Body of pancreas (tissue), 4 donors: ENCODE data around the gene TRIM40. TPM values are rescaled to one million over a fixed set of nuclear protein-coding genes. Genes with fewer than 3 reads are reported as not detected.

ENCODE experiments used
- ATAC-seq: fragments of 150-250 bp; one replicate; pipeline ENCODE4 v1.9.1; 2016
- DNase-seq, 4 donors: peaks; one replicate each; pipeline ENCODE4 v3.0.0-alpha.2; 2019
- H3K27ac ChIP-seq, 4 donors: fragments of 200-600 bp; sonication (generic); 1 replicate in 3 of 4; 2 replicates in 1 of 4; pipeline versions ENCODE4 v1.5.1 to v1.6.1; 2016 to 2019; ENCODE audit warnings: mild to moderate bottlenecking in 1 of 4, mixed read lengths in 1 of 4, moderate library complexity in 1 of 4
- H3K27me3 ChIP-seq, 2 donors: fragments of 200-600 bp; sonication (generic); one replicate each; pipeline ENCODE4 v1.6.0; 2016; ENCODE audit warnings: mild to moderate bottlenecking in 1 of 2
- H3K36me3 ChIP-seq, 2 donors: fragments of 200-600 bp; sonication (generic); replicated peaks in 1 of 2; 2 replicates each; pipeline ENCODE4 v1.5.1; 2016; ENCODE audit warnings: low read depth in 2 of 2; ENCODE audit not compliant: insufficient read depth in 1 of 2
- H3K4me1 ChIP-seq: fragments of 200-600 bp; sonication (generic); one replicate; pipeline ENCODE4 v1.6.0; 2016
- H3K4me3 ChIP-seq, 2 donors: fragments of 200-600 bp; sonication (generic); 1 replicate in 1 of 2; 2 replicates in 1 of 2; pipeline ENCODE4 v1.5.1; 2016 to 2019
- H3K9me3 ChIP-seq, 3 donors: fragments of 200-600 bp; sonication (generic); 1 replicate in 2 of 3; 2 replicates in 1 of 3; pipeline ENCODE4 v1.5.1; 2016
- CTCF ChIP-seq, 7 experiments: fragments of 450-650 bp in 4 of 7; fragments of 200-600 bp in 3 of 7; sonication (generic) in 3 of 7; IDR thresholded peaks; one replicate each; pipeline ENCODE4 v1.5.1; 2016 to 2019; ENCODE audit warnings: antibody characterized with exemption in 7 of 7
- POLR2A ChIP-seq, 3 donors: fragments of 450-650 bp; IDR thresholded peaks; one replicate each; pipeline ENCODE4 v1.6.1; 2016; ENCODE audit warnings: antibody characterized with exemption in 3 of 3, mild to moderate bottlenecking in 2 of 3
- WGBS, 2 donors: methylation state at CpG; one replicate each; pipeline ENCODE4 v1.1.5; 2017; 5-methylcytosine and 5-hydroxymethylcytosine counted together
- intact Hi-C: fragments of 100-400 bp; cut with DNase I; formaldehyde crosslinking; loops from one replicate; pipeline ENCODE4 v1.15.1; 2023
- total RNA-seq, 2 donors: library from RNA; depleted of rRNA; stranded (reverse); fragments of >200 nt; gene quantifications; one replicate each; pipeline ENCODE4 v1.1.0, GENCODE V29; 2016

The TRIM40 gene, protein sequence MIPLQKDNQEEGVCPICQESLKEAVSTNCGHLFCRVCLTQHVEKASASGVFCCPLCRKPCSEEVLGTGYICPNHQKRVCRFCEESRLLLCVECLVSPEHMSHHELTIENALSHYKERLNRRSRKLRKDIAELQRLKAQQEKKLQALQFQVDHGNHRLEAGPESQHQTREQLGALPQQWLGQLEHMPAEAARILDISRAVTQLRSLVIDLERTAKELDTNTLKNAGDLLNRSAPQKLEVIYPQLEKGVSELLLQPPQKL
- not detected for total RNA-seq

DNA sequence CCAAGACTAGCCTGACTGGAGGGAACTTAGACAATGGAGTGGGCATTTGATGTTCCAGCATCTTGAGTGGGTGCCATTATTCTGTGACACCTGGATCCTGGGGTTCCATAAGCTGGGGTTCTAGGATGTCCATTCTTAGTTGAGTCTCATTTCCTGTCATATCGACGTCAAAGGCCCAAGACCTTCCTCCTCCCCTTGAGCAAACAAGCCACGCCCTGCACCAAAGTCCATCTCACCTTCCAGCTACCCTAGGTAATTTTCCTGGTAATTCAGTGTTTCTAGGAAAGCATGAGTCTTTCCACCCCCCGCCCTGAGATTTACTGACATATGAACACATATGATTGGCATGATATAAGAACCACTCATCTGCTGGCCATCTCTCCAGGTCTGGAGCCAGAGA, at the start of gene TRIM40:
TRIM40 (plus strand) TSS at position 384 of the 400 bp plus-strand sequence. CDS start 897 bp downstream, outside the sequence.
- intact Hi-C loops, result no loop called here
- H3K4me1 ChIP-seq, result no peaks in the 10 kb centered on the region
- no peaks in the 10 kb centered on the region for H3K27me3 ChIP-seq
- 51% methylated on average over 4 of the region's 4 CpGs for WGBS, 2 donors
- no peak for TF ChIP-seq POLR2A (IDR thresholded peaks at IDR 0.05)
- no peak for TF ChIP-seq CTCF (IDR thresholded peaks at IDR 0.05)
- DNase-seq (no peak), ATAC-seq (no peak)
- H3K27ac ChIP-seq, result no peak within 1 kb of the TSS
- no peaks in the 10 kb centered on the region for H3K36me3 ChIP-seq
- H3K9me3 ChIP-seq, result no peaks in the 10 kb centered on the region
- no peak within 1 kb of the TSS for H3K4me3 ChIP-seq

DNA sequence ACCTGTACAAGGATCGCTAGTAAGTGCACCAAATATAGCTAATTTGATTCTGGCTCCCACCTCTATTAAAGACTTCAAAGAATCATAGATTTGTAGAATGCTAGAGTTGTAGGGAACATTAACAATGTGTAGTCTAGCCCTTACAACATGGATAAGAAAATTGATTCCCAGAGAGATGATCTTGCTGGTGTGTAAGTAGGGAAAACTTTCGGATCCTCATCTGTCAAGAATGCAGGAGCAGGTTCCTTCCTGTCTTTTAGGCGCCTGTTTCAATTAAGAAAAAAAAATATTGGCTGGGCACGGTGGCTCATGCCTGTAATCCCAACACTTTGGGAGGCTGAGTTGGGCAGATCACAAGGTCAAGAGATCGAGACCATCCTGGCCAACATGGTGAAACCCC, 48.1 kb upstream of the TRIM40 start:
- no peaks in the 10 kb centered on the region for H3K27me3 ChIP-seq

GRCh38 chr6:30091577-30092381, 44.2 kb upstream of the TRIM40 start:
- Histone ChIP-seq H3K4me3 (no peak overlapping the region), H3K27me3 (no peaks in the 10 kb centered on the region), H3K27ac (no peak overlapping the region), H3K36me3 (no peaks in the 10 kb centered on the region), H3K9me3 (no peaks in the 10 kb centered on the region), H3K4me1 (no peaks in the 10 kb centered on the region)
- 40 to 49% methylated on average over 11 of the region's 11 CpGs for WGBS, 2 donors
- no peak for TF ChIP-seq CTCF (IDR thresholded peaks at IDR 0.05)
- TF ChIP-seq POLR2A (IDR thresholded peaks at IDR 0.05), result no peak
- peak; percentile 18 for ATAC-seq
- no peak for DNase-seq
- intact Hi-C loops, result no loop called here

More for the DNA sequence above, 48.1 kb upstream of the TRIM40 start:
- no peak overlapping the region for H3K27ac ChIP-seq
- TF ChIP-seq CTCF (IDR thresholded peaks at IDR 0.05), result no peak
- no peak for TF ChIP-seq POLR2A (IDR thresholded peaks at IDR 0.05)
- ATAC-seq, result no peak
- intact Hi-C loops, result no loop called here
- DNase-seq, result no peak
- H3K9me3 ChIP-seq, result no peaks in the 10 kb centered on the region
- H3K36me3 ChIP-seq, result no peaks in the 10 kb centered on the region
- H3K4me1 ChIP-seq, result no peaks in the 10 kb centered on the region
- H3K4me3 ChIP-seq, result no peak overlapping the region
- WGBS, 2 donors, result 63 to 70% methylated on average over 5 of the region's 5 CpGs

- ATAC-seq (no peak), DNase-seq (no peak)
- TF ChIP-seq CTCF (IDR thresholded peaks at IDR 0.05) (no peak), POLR2A (IDR thresholded peaks at IDR 0.05) (no peak)
- 69 to 76% methylated on average over 5 to 6 of the region's 6 CpGs for WGBS, 2 donors
- intact Hi-C loops, result no loop called here
- no peak overlapping the region for H3K27ac ChIP-seq
- H3K27me3 ChIP-seq, result no peaks in the 10 kb centered on the region
- no peaks in the 10 kb centered on the region for H3K9me3 ChIP-seq
- no peaks in the 10 kb centered on the region for H3K36me3 ChIP-seq
- no peaks in the 10 kb centered on the region for H3K4me1 ChIP-seq
- H3K4me3 ChIP-seq, result no peak overlapping the region
These were observed 42.9 kb upstream of the TRIM40 start for GRCh38 chr6:30092852-30093543.
